CD4-positive, alpha-beta T cell treated with Interferon alpha-2 for 1 hour (primary cell): ENCODE results near the gene SLC22A4.

Experiments used
- DNase-seq, 2 donors: peaks; one replicate each; pipeline ENCODE4 v3.0.0-alpha.2; 2020 to 2022

Gene SLC22A4

GRCh38 chr5:132300577-132301343 is 6.6 kb downstream of the SLC22A4 start:
- no peak for DNase-seq

- DNase-seq: no peak
These were observed 7.4 kb downstream of the SLC22A4 start for GRCh38 chr5:132301344-132302271.

- no peak for DNase-seq
These were observed 8.2 kb downstream of the SLC22A4 start for GRCh38 chr5:132302413-132302812.

DNA sequence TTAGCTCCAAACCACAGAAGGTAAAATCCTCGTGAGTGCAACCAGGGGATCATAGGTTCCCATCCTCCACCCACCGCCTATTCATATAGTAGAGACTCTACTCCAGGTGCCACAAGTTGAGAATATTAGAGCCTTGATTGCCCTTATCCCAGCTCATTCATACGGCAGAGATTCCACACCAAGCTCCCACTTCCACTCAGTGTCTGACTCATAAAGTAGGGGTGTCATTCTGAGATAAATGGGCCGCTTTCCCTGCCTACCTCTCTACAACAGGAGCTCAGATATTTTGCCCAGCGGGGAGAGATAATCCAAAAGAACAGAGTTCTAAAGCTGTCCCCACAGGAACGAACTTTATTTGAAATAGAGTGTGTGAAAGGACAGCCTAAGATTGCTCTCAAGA is 9.4 kb downstream of the SLC22A4 start:
- no peak for DNase-seq

- no peak for DNase-seq
These were observed 11.2 kb downstream of the SLC22A4 start for GRCh38 chr5:132305420-132305819.

- DNase-seq: no peak
These were observed 14.5 kb downstream of the SLC22A4 start for GRCh38 chr5:132308701-132309100.

DNA sequence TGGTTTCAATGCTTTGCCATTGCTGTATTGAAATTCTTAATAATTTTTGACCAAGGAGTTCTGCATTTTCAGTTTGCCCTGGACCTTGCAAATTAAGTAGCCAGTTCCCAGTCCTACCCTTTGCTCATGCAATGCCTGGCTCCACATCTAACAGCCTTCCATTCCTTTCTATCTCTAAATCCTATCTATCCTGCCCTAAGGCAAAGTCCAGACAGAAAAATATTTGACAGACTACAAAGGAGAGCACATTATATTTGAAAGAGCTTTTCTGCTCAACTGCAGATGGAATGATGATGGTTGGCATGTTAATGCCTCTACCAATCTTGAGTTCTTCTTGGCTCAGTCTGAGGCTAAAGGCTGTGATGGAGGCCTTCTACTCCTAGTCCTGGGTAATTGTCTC is 15.5 kb downstream of the SLC22A4 start:
- no peak for DNase-seq

DNA sequence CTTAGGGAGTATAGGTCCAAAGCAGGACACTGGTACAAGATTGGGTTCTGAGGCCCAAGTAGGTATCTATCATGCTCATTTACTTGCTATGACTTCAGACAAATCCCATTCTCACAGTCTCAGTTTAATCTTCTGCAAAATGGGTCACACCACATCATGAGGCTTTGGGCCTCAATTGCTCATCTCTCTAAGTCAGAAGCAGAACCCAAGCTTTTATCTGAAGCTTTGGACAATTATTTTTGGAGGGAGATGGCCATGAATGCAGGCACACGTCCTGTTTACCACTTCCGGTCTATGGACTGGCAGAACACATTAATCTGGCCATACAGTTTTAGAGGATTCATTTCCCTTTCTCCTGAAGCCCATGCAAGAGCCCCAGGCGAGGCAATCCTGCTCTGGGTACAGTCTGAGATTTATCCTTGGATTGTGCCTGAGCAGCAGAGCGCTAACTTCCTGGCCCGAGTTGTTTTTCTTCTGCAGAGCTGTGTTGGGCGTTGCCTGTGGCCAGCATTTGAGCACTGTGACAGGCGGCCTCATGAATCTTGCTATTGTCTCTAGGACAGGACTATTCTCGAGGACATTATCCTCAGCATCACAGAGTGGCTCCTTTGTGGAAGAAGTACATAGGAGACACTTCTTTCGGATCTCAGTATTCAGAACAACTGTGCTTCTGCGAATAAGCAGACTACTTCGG is 16.1 kb downstream of the SLC22A4 start:
- DNase-seq: no peak

GRCh38 chr5:132313366-132313765 is 19.2 kb downstream of the SLC22A4 start:
- no peak for DNase-seq

DNA sequence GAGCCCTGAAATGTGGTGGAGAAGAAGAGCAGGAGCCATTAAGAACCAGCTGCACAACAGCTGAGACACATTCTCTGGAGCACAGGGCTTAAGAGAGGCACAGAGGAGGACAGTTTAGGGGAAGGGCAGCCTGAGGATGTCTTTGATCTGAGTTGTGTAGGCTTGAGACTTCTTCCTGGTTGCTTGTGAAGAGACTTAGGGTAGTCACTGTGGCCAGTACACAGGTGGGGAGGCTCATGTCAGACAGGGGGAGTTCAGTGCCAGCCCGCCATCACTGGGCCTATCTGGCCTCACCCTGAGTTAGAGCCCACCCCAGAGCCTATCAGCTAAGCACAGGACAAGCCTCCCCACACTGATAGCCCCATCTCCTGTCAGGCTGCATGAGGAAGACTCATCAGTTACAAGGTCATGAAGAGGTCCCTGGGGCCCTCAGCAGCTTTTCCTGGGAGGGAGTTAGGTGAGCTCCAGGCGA is 19.8 kb downstream of the SLC22A4 start:
- no peak for DNase-seq

DNA sequence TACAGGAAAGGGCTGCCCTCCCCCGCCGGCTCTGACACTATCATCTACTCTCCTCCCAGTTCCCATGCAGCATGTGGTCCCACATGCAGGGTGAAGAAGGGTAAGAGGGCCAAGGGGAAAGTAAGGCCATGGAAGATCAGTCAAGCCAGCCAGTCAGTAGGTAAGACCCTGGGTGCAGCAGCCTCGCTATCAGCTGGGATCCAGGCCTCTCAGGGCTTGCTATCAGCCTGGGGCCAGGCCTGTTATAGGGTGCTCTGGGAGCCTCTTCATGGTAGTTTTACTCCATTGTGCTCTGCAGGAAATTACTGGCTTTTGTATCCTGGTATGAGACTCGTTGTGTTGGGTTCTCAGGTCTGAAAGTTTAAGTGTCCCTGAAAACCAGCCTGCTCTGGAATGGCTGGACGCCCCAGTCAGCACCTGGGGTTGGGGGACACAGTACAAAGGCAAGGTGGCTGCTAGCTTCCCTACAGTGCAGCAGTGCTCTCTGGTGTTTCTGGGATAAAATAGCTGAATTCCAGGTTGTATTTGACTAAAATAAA is 21.4 kb downstream of the SLC22A4 start:
- no peak for DNase-seq

DNA sequence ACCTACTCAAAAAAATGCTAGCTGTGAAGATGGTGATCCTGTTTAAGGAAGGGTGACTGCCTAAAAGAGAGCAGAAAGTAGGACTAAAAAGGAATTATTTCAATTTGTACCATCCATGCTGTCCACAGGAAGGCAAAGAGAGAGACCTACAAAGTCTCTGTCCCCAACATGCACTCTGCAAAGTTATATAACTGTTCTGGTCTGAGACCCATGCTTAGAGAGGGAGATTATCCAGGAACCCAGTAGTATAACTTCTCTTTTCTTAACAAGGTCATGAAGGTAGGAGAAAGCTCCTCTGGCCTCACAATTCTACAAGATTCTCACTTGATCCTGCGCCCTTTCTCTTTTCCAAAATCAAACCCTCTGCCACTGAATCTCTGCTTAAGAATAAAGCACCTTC is 25.8 kb downstream of the SLC22A4 start:
- no peak for DNase-seq

DNA sequence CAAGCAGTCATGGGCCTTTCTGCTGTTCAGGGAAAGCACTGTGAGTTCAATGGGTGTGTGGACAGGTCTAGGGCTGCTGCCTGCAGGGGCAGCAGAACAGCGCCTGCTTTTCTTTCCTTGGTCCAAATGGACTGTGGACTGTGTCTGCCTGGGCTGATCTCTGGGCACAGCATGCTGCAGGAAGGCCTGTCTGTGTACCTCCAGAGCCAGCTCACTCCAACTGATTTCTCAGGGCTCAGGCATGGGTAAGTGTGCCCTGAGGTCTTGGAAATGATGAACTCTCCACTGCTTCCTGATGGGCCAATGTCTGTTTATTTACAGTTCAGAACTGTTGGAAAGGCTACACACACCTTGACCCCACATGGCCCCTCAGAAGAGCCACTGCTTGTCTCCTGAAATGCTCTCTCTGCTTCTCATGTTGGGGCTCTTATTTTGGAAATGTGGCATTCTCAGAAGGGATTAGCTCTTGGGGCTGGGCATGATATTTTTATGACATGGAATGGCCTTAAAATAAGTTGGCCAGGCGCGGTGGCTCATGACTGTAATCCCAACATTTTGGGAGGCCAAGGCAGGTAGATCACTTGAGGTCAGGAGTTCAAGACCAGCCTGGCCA is 27.0 kb downstream of the SLC22A4 start:
- no peak for DNase-seq

GRCh38 chr5:132322266-132322665 is 28.1 kb downstream of the SLC22A4 start:
- no peak for DNase-seq

- no peak for DNase-seq
These were observed 29.0 kb downstream of the SLC22A4 start for GRCh38 chr5:132323202-132323601.

- DNase-seq: no peak
These were observed 31.5 kb downstream of the SLC22A4 start for GRCh38 chr5:132325691-132326090.

DNA sequence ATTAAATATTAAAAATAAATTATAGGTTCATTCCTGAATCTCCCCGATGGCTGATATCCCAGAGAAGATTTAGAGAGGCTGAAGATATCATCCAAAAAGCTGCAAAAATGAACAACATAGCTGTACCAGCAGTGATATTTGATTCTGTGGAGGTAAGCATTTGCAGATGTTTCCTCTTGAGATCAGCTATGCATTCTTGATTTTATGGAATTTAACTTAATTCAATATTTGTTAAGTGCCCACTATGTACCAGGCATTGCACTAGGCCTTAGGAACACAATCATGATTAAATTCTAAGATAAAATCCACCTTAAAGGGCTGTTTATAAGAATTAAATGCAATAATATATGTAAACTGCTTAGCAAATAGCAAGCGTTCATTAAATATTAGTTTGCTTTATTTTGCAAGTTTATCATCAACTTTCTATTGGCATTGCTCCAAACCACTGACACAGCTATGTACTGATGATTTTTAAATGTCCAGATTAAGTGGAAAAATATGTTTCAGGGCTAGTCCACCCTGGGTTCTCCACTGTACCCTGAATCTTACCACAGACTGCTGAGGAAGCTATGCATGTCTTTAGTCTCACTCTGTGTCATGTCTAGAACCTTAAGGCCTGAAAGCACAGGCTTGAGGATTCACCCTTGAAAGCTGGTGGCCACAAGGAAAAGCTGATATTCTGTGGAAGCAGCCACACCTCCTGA is 33.2 kb downstream of the SLC22A4 start:
- no peak for DNase-seq

- DNase-seq: no peak
These were observed 40.6 kb downstream of the SLC22A4 start for GRCh38 chr5:132334812-132335211.

GRCh38 chr5:132335402-132335801 is 41.2 kb downstream of the SLC22A4 start:
- DNase-seq: no peak

DNA sequence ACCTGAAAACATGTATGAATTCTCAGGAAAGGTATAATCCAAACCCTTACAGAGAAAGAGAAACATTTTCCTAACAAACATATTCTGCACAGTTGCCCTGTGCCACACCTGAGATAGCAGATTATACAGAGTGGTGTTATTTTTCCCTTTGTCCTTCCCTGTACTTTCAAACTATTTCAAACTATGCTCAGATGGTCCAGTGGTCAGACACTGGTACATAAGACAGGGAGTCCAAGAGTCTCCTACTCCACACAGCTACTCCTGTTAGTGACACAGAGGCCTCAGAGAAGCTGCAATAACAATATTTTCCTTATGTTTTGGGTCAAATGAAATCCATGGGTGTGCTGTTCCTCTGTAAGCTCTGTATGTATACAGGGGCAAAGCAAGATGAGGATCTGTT is 45.3 kb downstream of the SLC22A4 start:
- DNase-seq: no peak

- no peak for DNase-seq
These were observed 48.3 kb downstream of the SLC22A4 start for GRCh38 chr5:132342291-132343180.
